ENCODE data around the gene RGS6.

Gene RGS6

GRCh38 chr14:72610096-72610830, 678.0 kb downstream of the RGS6 start:
- DNase-seq (ENCODE audit: low read depth) = no peak

DNA sequence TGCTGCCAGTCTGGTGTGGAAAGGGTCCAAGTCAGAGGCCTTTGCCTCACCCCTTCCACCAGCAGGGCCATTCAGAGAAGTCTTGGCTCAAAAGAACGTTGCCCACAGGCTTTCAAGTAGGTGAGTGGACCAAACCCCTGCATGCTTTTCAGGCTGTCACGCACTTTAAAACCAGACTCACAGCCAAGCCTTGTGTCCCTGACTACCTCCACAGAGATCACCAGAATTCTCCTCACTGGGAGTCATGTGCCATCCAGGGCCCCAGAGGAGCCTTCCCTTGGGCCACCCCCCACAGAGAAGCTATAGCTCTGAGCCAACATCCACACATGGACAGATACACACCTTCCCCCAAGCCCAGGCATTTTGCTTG, 678.6 kb downstream of the RGS6 start:
- DNase-seq (ENCODE audit: low read depth) = peak; percentile 58

- DNase-seq (ENCODE audit: low read depth) = no peak
These were observed 679.3 kb downstream of the RGS6 start for GRCh38 chr14:72611506-72611905.

GRCh38 chr14:72612041-72612440, 679.8 kb downstream of the RGS6 start:
- no peak for DNase-seq (ENCODE audit: low read depth)

GRCh38 chr14:72613231-72613974, 681.2 kb downstream of the RGS6 start:
- DNase-seq (ENCODE audit: low read depth) = peak; percentile 54

DNA sequence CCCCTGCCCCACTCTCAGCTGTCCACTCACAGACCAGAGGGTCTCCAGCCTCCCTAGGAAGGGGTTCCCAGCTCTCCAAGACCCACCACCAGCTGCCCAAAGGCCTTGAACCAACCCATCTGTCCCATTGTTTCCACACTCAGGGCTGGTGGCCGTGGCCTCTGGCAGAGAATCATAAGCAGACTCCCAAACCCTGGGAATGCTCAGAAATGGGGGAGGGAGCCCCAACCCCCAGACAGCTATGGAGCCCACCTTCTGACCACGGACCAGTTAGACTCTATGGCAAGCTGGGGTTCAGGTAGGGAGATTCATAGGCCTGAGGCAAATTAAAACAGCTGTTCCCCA, 681.7 kb downstream of the RGS6 start:
- DNase-seq (ENCODE audit: low read depth) = no peak

- DNase-seq (ENCODE audit: low read depth) = no peak
These were observed 682.1 kb downstream of the RGS6 start for GRCh38 chr14:72614365-72614764.

- DNase-seq (ENCODE audit: low read depth) = no peak
These were observed 682.7 kb downstream of the RGS6 start for GRCh38 chr14:72614891-72615415.

- peak; percentile 74 for DNase-seq (ENCODE audit: low read depth)
These were observed 683.4 kb downstream of the RGS6 start for GRCh38 chr14:72615451-72616121.

All from EH (cell line).